ENCODE data around the gene DPP7. TPM values are rescaled to one million over a fixed set of nuclear protein-coding genes. Genes with fewer than 3 reads are reported as not detected.
"Not testable (repeated sequence)": the region's sequence is repeated elsewhere in the genome, so short reads cannot be mapped to it uniquely, and the experiment has no call there.

Gene DPP7
- total and polyA plus RNA-seq, 7 donors = 26.6 to 158 (median 91.3) TPM

DNA sequence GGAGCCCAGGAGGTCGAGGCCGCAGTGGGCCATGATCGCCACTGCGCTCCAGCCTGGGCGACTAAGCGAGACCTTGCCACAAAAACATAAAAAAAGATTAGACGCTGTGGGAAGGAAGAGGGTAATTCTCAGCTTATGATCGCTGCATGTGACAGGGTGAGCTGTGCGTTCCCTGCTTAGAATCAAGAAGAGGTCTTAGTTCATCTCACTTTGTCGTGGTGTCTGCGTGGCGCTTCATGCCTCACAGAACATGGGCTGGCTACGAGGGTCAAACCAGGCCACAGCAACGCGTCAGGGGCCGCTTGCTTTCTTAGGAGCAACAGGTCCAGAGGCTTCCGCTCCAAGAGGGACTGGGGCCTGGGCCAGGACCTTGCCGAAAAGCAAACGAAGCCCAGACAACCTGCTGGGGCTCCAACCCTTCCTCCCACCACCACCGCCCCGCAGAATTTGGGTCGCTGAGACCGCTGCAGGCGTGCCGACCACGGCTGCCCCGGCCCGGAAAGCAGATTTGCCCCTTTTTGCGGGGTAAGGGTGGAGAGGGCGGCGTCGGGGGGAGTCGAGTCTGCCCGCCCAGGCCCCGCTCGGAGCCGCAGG, 14.4 kb upstream of the DPP7 start:
- peaks cover 0 to 31% (median 23%) of the 10 kb centered on the region in 4 donors for H3K4me1 ChIP-seq
- TF ChIP-seq CTCF (IDR thresholded peaks at IDR 0.05) (no peak), EP300 (IDR thresholded peaks at IDR 0.05) (no peak), POLR2A (IDR thresholded peaks at IDR 0.05) (no peak), POLR2AphosphoS5 (IDR thresholded peaks at IDR 0.05) (no peak)
- DNase-seq = no peak
- peak overlapping the region; percentile 61 to 79 (median 67) for H3K27ac ChIP-seq
- 23 to 32% methylated on average over 37 of the region's 37 CpGs for WGBS, 2 donors
- intact Hi-C loops (cut with DNase I) = loop anchor here (5.0 kb wide), 1 partner anchor 58 kb away; the partner anchor contains the start of genes ANAPC2 and SSNA1
- no peaks in the 10 kb centered on the region for H3K36me3 ChIP-seq
- peaks cover 0 to 7% (median 4%) of the 10 kb centered on the region in 4 donors for H3K9me3 ChIP-seq
- peak overlapping the region; percentile 44 to 79 (median 64) for H3K4me3 ChIP-seq
- H3K27me3 ChIP-seq = peaks cover 0 to 29% (median 0%) of the 10 kb centered on the region in 3 donors

DNA sequence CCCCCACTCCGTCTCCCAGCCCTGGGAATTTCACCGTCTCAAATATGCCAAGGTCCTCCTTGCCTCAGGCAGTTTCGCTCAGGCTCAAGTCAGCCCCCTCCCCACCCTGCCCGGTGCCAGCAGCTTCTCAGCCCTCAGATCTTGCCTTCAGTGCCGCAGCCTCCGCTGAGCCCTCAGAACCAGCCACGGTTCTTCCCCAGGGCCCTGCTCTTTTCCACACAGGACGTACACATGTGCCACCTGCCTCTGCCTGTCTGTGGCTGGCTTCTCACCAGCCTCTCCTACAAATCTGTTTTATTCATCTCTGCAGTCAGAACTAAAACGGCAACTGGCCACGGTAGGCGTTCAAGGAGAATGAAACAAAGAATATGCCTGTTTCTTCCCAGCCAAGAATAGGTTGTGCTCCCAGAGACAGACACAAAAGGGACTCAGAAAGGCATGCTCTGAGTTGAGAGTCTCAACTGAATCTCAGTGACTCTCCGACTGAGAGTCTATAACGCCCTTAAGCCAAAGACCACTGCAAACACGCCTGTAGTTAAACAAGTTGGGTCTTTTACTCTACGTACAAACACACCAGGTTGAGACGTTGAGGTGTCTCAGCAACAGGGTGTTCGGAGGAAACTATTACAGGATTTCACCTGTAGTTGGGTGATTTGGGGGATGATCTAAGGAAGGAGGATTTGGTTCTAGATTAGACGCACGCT, 13.8 kb upstream of the DPP7 start:
- H3K4me1 ChIP-seq = peaks cover 0 to 31% (median 23%) of the 10 kb centered on the region in 4 donors
- peaks cover 0 to 22% (median 0%) of the 10 kb centered on the region in 3 donors for H3K27me3 ChIP-seq
- intact Hi-C loops (cut with DNase I) = loop anchor here (5.0 kb wide), 1 partner anchor 59 kb away; the partner anchor contains the start of genes ANAPC2 and SSNA1
- TF ChIP-seq CTCF (IDR thresholded peaks at IDR 0.05) (no peak), EP300 (IDR thresholded peaks at IDR 0.05) (no peak), POLR2A (IDR thresholded peaks at IDR 0.05) (no peak), POLR2AphosphoS5 (IDR thresholded peaks at IDR 0.05) (no peak)
- H3K9me3 ChIP-seq = peaks cover 0 to 7% (median 4%) of the 10 kb centered on the region in 4 donors
- 56 to 64% methylated on average over 19 of the region's 19 CpGs for WGBS, 2 donors
- peak overlapping the region in 2 of 4 donors; percentile 72 to 79 for H3K4me3 ChIP-seq
- no peaks in the 10 kb centered on the region for H3K36me3 ChIP-seq
- H3K27ac ChIP-seq = peak overlapping the region in 1 of 4 donors; percentile 79
- DNase-seq = no peak

GRCh38 chr9:137127301-137128157, 13.0 kb upstream of the DPP7 start:
- intact Hi-C loops (cut with DNase I) = loop anchor here (5.0 kb wide), 1 partner anchor 60 kb away; the partner anchor contains the start of genes ANAPC2 and SSNA1
- H3K27me3 ChIP-seq = peaks cover 0 to 16% (median 0%) of the 10 kb centered on the region in 3 donors
- no peaks in the 10 kb centered on the region for H3K36me3 ChIP-seq
- H3K4me3 ChIP-seq = peak overlapping the region in 2 of 4 donors; percentile 9 to 17
- TF ChIP-seq POLR2A (IDR thresholded peaks at IDR 0.05) = no peak
- no peak for TF ChIP-seq CTCF (IDR thresholded peaks at IDR 0.05)
- no peak for TF ChIP-seq POLR2AphosphoS5 (IDR thresholded peaks at IDR 0.05)
- TF ChIP-seq EP300 (IDR thresholded peaks at IDR 0.05) = no peak
- no peak for DNase-seq
- 9 to 15% methylated on average over 24 of the region's 24 CpGs for WGBS, 2 donors
- H3K27ac ChIP-seq = peak overlapping the region; percentile 4 to 63 (median 32)
- H3K4me1 ChIP-seq = peaks cover 0 to 31% (median 23%) of the 10 kb centered on the region in 4 donors
- peaks cover 0 to 7% (median 4%) of the 10 kb centered on the region in 4 donors for H3K9me3 ChIP-seq

DNA sequence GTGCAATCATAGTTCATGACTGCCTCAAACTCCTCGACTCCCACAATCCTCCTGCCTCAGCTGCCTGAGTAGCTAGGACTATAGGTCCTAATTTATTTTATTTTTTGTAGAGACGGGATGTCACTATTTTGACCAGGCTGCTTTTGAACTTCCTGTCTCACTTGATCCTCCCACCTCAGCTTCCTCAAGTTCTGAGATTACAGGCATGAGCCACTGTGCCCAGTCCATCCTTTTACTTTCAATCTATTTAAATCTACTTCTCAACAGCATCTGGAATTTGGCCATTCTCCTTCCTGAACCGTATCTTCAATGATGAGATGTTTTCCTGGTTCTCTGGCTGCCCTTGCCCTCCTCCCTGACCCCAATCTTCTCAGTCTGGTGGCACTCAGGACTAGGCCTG, 12.3 kb upstream of the DPP7 start:
- H3K9me3 ChIP-seq = peaks cover 0 to 7% (median 4%) of the 10 kb centered on the region in 4 donors
- WGBS, 2 donors = 28 to 55% methylated on average over 3 of the region's 3 CpGs

GRCh38 chr9:137123952-137124462, 9.5 kb upstream of the DPP7 start:
- DNase-seq; H3K27me3 ChIP-seq; intact Hi-C loops (cut with DNase I); H3K4me3 ChIP-seq; H3K36me3 ChIP-seq; H3K9me3 ChIP-seq; H3K27ac ChIP-seq: not testable (repeated sequence)
- 90% methylated on average over 5 of the region's 5 CpGs for WGBS, 2 donors
- H3K4me1 ChIP-seq = peaks cover 0 to 26% (median 14%) of the 10 kb centered on the region in 4 donors

More for the DNA sequence above, 12.3 kb upstream of the DPP7 start:
- Histone ChIP-seq H3K27me3 (peaks cover 0 to 12% (median 0%) of the 10 kb centered on the region in 3 donors), H3K4me1 (peaks cover 0 to 33% (median 23%) of the 10 kb centered on the region in 4 donors), H3K27ac (peak overlapping the region in 2 of 4 donors; percentile 42 to 63), H3K36me3 (no peaks in the 10 kb centered on the region), H3K4me3 (no peak overlapping the region)
- intact Hi-C loops (cut with DNase I) = loop anchor here (5.0 kb wide), 1 partner anchor 61 kb away; the partner anchor contains the start of genes ANAPC2 and SSNA1
- DNase-seq = no peak
- no peak for TF ChIP-seq POLR2A (IDR thresholded peaks at IDR 0.05)
- no peak for TF ChIP-seq EP300 (IDR thresholded peaks at IDR 0.05)
- no peak for TF ChIP-seq POLR2AphosphoS5 (IDR thresholded peaks at IDR 0.05)
- no peak for TF ChIP-seq CTCF (IDR thresholded peaks at IDR 0.05)

Data from sigmoid colon (tissue), 7 donors.